ENCODE measurements around the gene PDLIM4.

Gene PDLIM4

GRCh38 chr5:132283423-132284043 is 26.0 kb downstream of the PDLIM4 start:
- DNase-seq (ENCODE audit: low read depth), result no peak
- no peak overlapping the region for H3K4me3 ChIP-seq (ENCODE audit: low read depth, low read length)
- TF ChIP-seq, protein P1, sequence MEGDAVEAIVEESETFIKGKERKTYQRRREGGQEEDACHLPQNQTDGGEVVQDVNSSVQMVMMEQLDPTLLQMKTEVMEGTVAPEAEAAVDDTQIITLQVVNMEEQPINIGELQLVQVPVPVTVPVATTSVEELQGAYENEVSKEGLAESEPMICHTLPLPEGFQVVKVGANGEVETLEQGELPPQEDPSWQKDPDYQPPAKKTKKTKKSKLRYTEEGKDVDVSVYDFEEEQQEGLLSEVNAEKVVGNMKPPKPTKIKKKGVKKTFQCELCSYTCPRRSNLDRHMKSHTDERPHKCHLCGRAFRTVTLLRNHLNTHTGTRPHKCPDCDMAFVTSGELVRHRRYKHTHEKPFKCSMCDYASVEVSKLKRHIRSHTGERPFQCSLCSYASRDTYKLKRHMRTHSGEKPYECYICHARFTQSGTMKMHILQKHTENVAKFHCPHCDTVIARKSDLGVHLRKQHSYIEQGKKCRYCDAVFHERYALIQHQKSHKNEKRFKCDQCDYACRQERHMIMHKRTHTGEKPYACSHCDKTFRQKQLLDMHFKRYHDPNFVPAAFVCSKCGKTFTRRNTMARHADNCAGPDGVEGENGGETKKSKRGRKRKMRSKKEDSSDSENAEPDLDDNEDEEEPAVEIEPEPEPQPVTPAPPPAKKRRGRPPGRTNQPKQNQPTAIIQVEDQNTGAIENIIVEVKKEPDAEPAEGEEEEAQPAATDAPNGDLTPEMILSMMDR (IDR thresholded peaks at IDR 0.05; ENCODE audit: insufficient read depth, low read depth, low read length, missing control alignments), result peak; percentile 23

- DNase-seq (ENCODE audit: low read depth), result no peak
- TF ChIP-seq, protein P1 (IDR thresholded peaks at IDR 0.05; ENCODE audit: insufficient read depth, low read depth, low read length, missing control alignments), result no peak
- H3K4me3 ChIP-seq (ENCODE audit: low read depth, low read length), result no peak overlapping the region
These were observed 31.6 kb downstream of the PDLIM4 start for GRCh38 chr5:132289097-132289496.

- no peak overlapping the region for H3K4me3 ChIP-seq (ENCODE audit: low read depth, low read length)
- no peak for DNase-seq (ENCODE audit: low read depth)
- TF ChIP-seq, protein P1 (IDR thresholded peaks at IDR 0.05; ENCODE audit: insufficient read depth, low read depth, low read length, missing control alignments), result no peak
These were observed 33.5 kb downstream of the PDLIM4 start for GRCh38 chr5:132291026-132291425.

- peak; percentile 72 for DNase-seq (ENCODE audit: low read depth)
- TF ChIP-seq, protein P1 (IDR thresholded peaks at IDR 0.05; ENCODE audit: insufficient read depth, low read depth, low read length, missing control alignments), result no peak
- peak overlapping the region; percentile 78 for H3K4me3 ChIP-seq (ENCODE audit: low read depth, low read length)
These were observed 35.8 kb downstream of the PDLIM4 start for GRCh38 chr5:132293066-132293991.

GRCh38 chr5:132293992-132294727 is 36.7 kb downstream of the PDLIM4 start, which contains the start of gene SLC22A4:
Gene SLC22A4 (plus strand): TSS chr5:132294394. CDS start chr5:132294617, 223 bp downstream.
- TF ChIP-seq, protein P1 (IDR thresholded peaks at IDR 0.05; ENCODE audit: insufficient read depth, low read depth, low read length, missing control alignments), result no peak
- DNase-seq (ENCODE audit: low read depth), result peak; percentile 87
- peak within 1 kb of the TSS; percentile 78 for H3K4me3 ChIP-seq (ENCODE audit: low read depth, low read length)

DNA sequence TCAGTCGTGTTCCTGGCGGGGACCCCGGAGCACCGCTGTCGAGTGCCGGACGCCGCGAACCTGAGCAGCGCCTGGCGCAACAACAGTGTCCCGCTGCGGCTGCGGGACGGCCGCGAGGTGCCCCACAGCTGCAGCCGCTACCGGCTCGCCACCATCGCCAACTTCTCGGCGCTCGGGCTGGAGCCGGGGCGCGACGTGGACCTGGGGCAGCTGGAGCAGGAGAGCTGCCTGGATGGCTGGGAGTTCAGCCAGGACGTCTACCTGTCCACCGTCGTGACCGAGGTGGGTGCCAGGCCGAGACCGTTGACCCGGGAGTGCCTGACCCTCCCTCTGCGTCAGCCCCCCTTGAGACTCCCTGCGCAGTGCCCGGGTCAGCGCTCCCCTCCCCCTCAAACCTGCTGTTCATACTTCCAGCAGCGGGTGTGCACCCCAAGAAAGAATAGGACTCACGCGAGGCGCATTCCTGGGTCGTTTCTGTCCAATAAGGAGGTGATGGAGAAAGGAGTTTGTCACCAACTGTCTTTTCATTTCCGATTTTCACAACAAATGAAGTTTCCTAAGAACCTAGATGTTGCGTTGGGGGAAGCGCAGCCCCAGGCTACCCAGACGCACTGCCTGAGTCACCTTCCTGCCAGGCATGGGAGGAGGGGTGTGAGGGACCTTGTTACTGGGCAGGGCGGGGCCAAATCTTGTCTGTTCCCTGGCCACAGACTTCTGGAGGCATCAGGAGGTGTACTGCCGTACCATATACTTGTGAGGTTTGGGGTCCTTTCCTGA is 37.4 kb downstream of the PDLIM4 start:
- DNase-seq (ENCODE audit: low read depth), result peak; percentile 20
- H3K4me3 ChIP-seq (ENCODE audit: low read depth, low read length), result peak overlapping the region; percentile 78
- TF ChIP-seq, protein P1 (IDR thresholded peaks at IDR 0.05; ENCODE audit: insufficient read depth, low read depth, low read length, missing control alignments), result no peak

Data from GM12865 (cell line).